ENCODE measurements around the gene ECE2. TPM values are rescaled to one million over a fixed set of nuclear protein-coding genes. Genes with fewer than 3 reads are reported as not detected.

ECE2 gene
- polyA plus RNA-seq, 2 of the 4 experiments (the other 2 are of a cell fraction), result not detected

DNA sequence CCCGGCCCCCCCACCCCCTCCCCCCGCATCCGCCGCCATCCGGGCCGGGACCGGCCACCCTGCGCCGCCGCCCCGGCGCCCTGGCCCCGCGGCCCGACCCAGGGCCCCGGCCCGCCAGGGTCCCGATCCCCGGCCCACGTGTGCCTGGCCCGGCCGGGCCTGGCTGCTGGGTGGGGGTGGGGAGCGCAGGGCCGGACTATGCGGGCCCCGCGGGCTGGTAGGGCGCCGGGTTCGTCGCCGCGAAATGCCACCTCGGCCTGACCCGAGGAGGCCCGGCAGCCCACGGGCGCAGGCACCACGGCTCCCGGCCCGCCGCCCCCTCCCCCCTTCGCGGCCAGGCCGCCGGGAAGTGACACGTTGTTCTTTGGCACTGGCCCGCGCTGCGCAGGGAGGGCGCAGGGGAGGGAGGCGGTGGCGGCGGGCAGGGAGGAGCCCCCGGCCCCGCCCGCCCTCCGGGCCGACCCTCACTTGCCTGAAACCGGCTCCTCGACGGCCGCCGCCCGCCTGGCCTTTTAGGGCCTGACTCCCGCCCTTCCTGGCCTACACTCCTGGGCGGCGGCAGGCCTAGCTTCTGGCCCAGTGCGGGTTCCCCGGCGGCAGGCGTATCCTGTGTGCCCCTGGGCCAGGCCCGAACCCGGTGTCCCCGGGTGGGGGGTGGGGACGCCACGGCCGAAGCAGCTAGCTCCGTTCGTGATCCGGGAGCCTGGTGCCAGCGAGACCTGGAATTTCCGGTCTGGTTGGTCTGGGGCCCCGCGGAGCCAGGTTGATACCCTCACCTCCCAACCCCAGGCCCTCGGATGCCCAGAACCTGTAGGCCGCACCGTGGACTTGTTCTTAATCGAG lies 39.1 kb downstream of the ECE2 start:
- ChIA-PET CTCF (no interaction called here), POLR2A (no interaction called here)
- TF ChIP-seq JUN (IDR thresholded peaks at IDR 0.05) (peak; percentile 42 to 80; a peak in 3 of 5 replicates), BCL3 (IDR thresholded peaks at IDR 0.05) (peak; percentile 24; the same call in 1 of the 3 replicates), HOXB13 (CRISPR knock-in tag; IDR thresholded peaks at IDR 0.05; ENCODE audit: low read depth) (no peak), POLR2A (IDR thresholded peaks at IDR 0.05; ENCODE audit: low read length) (peak; percentile 43), PHF8 (IDR thresholded peaks at IDR 0.05; ENCODE audit: borderline replicate concordance, low read depth) (0 out of 2 replicates have a peak, but pooled peaks have one; percentile 12)
- peak; percentile 39 to 61; a peak in 5 of 6 replicates for ATAC-seq
- Histone ChIP-seq H3K27ac (peak overlapping the region; percentile 100), H3K9me3 (no peaks in the 10 kb centered on the region), H3K4me3 (peak overlapping the region; percentile 86), H3K4me2 (peak overlapping the region; percentile 94), H3K4me1 (peaks cover 38% of the 10 kb centered on the region)
- DNase-seq (ENCODE audit: low read depth in 1 of 2, low spot score in 1 of 2), result peak in 1 of 2 experiments; percentile 60
- no peak for FAIRE-seq
- WGBS (ENCODE audit: missing lambda C conversion rate), result 2% methylated on average over 13 of the region's 89 CpGs

DNA sequence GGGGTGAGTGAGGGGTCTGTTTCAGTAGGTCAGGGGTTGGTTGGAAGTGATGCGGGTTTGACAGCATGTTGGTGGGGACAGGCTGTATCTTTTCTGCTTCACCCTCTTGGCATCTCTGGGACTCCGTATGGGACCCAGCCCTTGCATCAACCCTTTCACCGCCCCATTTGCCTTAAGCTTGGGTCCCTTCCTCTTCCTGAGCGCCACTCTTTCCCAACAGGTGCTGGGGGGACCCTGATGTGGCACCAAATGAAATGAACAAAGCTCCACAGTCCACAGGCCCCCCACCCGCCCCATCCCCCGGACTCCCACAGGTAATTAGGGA lies 39.7 kb downstream of the ECE2 start:
- FAIRE-seq, result no peak
- WGBS (ENCODE audit: missing lambda C conversion rate), result 2% methylated on average over 4 of the region's 6 CpGs
- TF ChIP-seq EHF (CRISPR knock-in tag; IDR thresholded peaks at IDR 0.05) (no peak), CBX8 (IDR thresholded peaks at IDR 0.05) (no peak), EP300 (IDR thresholded peaks at IDR 0.05) (no peak), RCOR1 (IDR thresholded peaks at IDR 0.05; ENCODE audit: low read depth, low read length) (no peak), ELK1 (IDR thresholded peaks at IDR 0.05; ENCODE audit: low read depth, low read length) (no peak), E2F6 (IDR thresholded peaks at IDR 0.05; ENCODE audit: borderline replicate concordance, low read depth) (no peak), RAD21 (conservative IDR thresholded peaks at IDR 0.05 in 1 of 2, IDR thresholded peaks at IDR 0.05 in 1 of 2) (no peak), HOXB13 (CRISPR knock-in tag; IDR thresholded peaks at IDR 0.05; ENCODE audit: low read depth) (no peak), ZNF302 (CRISPR knock-in tag; IDR thresholded peaks at IDR 0.05) (no peak)
- TF ChIP-seq, protein P1, sequence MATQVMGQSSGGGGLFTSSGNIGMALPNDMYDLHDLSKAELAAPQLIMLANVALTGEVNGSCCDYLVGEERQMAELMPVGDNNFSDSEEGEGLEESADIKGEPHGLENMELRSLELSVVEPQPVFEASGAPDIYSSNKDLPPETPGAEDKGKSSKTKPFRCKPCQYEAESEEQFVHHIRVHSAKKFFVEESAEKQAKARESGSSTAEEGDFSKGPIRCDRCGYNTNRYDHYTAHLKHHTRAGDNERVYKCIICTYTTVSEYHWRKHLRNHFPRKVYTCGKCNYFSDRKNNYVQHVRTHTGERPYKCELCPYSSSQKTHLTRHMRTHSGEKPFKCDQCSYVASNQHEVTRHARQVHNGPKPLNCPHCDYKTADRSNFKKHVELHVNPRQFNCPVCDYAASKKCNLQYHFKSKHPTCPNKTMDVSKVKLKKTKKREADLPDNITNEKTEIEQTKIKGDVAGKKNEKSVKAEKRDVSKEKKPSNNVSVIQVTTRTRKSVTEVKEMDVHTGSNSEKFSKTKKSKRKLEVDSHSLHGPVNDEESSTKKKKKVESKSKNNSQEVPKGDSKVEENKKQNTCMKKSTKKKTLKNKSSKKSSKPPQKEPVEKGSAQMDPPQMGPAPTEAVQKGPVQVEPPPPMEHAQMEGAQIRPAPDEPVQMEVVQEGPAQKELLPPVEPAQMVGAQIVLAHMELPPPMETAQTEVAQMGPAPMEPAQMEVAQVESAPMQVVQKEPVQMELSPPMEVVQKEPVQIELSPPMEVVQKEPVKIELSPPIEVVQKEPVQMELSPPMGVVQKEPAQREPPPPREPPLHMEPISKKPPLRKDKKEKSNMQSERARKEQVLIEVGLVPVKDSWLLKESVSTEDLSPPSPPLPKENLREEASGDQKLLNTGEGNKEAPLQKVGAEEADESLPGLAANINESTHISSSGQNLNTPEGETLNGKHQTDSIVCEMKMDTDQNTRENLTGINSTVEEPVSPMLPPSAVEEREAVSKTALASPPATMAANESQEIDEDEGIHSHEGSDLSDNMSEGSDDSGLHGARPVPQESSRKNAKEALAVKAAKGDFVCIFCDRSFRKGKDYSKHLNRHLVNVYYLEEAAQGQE (IDR thresholded peaks at IDR 0.05), result no peak

More for the DNA sequence above, 39.7 kb downstream of the ECE2 start:
- Histone ChIP-seq H3K9me3 (no peaks in the 10 kb centered on the region), H3K4me2 (peak overlapping the region; percentile 94), H3K4me1 (peaks cover 43% of the 10 kb centered on the region), H3K27ac (peak overlapping the region; percentile 100), H3K4me3 (peak overlapping the region; percentile 86)
- ChIA-PET CTCF (no interaction called here), POLR2A (no interaction called here)
- ATAC-seq, result peak in 1 of 2 experiments; percentile 4; a peak in 2 of 6 replicates
- no peak for DNase-seq (ENCODE audit: low read depth in 1 of 2, low spot score in 1 of 2)

Data from A549 (cell line).